KMS-11 (cell line): ENCODE data around the gene F3.
"Not testable (repeated sequence)": the region's sequence is repeated elsewhere in the genome, so short reads cannot be mapped to it uniquely, and the experiment has no call there.

ENCODE experiments used
- H2AFZ ChIP-seq: fragments of 200-600 bp; sonication (generic); 2 replicates; pipeline ENCODE4 v1.6.1; 2016; ENCODE audit warnings: antibody characterized with exemption, mixed run types, low read depth
- H3K27ac ChIP-seq: fragments of 200-600 bp; sonication (generic); 2 replicates; pipeline ENCODE4 v1.6.1; 2016; ENCODE audit warnings: mild to moderate bottlenecking, mixed run types
- H3K27me3 ChIP-seq: fragments of 200-600 bp; sonication (generic); 2 replicates; pipeline ENCODE4 v1.6.1; 2017; ENCODE audit warnings: mild to moderate bottlenecking, low read depth, mixed run types, moderate library complexity; ENCODE audit not compliant: insufficient read depth
- H3K36me3 ChIP-seq: fragments of 200-600 bp; sonication (generic); 2 replicates; pipeline ENCODE4 v1.6.1; 2017; ENCODE audit warnings: mild to moderate bottlenecking, mixed run types; ENCODE audit not compliant: insufficient read depth
- H3K4me1 ChIP-seq: fragments of 200-600 bp; sonication (generic); 2 replicates; pipeline ENCODE4 v1.6.1; 2016; ENCODE audit warnings: mild to moderate bottlenecking, low read depth, mixed run types; ENCODE audit not compliant: poor library complexity, severe bottlenecking
- H3K4me2 ChIP-seq: fragments of 200-600 bp; sonication (generic); 2 replicates; pipeline ENCODE4 v1.7.0; 2016; ENCODE audit warnings: mild to moderate bottlenecking, mixed run types
- H3K4me3 ChIP-seq: fragments of 200-600 bp; sonication (generic); IDR thresholded peaks from 2 replicates; pipeline ENCODE4 v1.6.1; 2017; ENCODE audit warnings: low read depth, low read length, mixed read lengths; ENCODE audit not compliant: insufficient read depth
- H3K79me2 ChIP-seq: fragments of 200-600 bp; sonication (generic); 2 replicates; pipeline ENCODE4 v1.6.1; 2016; ENCODE audit warnings: low read depth, mixed run types; ENCODE audit not compliant: insufficient read depth
- H3K9ac ChIP-seq: fragments of 200-600 bp; sonication (generic); 2 replicates; pipeline ENCODE4 v1.6.1; 2016; ENCODE audit warnings: mild to moderate bottlenecking, mixed run types
- H4K20me1 ChIP-seq: fragments of 200-600 bp; sonication (generic); 2 replicates; pipeline ENCODE4 v1.6.1; 2016; ENCODE audit warnings: mild to moderate bottlenecking, mixed run types; ENCODE audit not compliant: insufficient read depth
- TF ChIP-seq, protein P1 (sequence below): fragments of 200-600 bp; sonication (generic); conservative IDR thresholded peaks from 2 replicates; pipeline ENCODE4 v1.6.1; 2017; ENCODE audit warnings: low read depth, mild to moderate bottlenecking, antibody characterized with exemption, low read length, moderate library complexity, mixed read lengths

The F3 gene

GRCh38 chr1:94567975-94568607, 26.5 kb upstream of the F3 start:
- H4K20me1 ChIP-seq, H3K4me1 ChIP-seq, H3K27me3 ChIP-seq, H3K9ac ChIP-seq, H3K36me3 ChIP-seq, H3K27ac ChIP-seq, H3K4me3 ChIP-seq, H2AFZ ChIP-seq, H3K79me2 ChIP-seq, H3K4me2 ChIP-seq: not testable (repeated sequence)

DNA sequence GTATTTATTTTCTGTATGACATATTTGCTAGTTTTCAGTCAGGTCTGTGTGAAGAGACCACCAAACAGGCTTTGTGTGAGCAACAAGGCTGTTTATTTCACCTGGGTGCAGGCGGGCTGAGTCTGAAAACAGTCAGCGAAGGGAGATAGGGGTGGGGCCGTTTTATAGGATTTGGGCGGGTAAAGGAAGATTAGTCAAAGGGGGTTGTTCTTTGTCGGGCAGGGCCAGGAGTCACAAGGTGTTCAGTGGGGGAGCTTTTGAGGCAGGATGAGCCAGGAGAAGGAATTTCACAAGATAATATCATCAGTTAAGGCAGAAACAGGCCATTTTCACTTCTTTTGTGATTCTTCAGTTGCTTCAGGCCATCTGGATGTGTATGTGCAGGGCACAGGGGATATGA, 24.9 kb upstream of the F3 start:
- not testable (repeated sequence) for H3K36me3 ChIP-seq, H3K4me3 ChIP-seq, H3K4me1 ChIP-seq, H3K79me2 ChIP-seq, H3K27ac ChIP-seq, H3K27me3 ChIP-seq, H3K4me2 ChIP-seq, H4K20me1 ChIP-seq, H2AFZ ChIP-seq, H3K9ac ChIP-seq

DNA sequence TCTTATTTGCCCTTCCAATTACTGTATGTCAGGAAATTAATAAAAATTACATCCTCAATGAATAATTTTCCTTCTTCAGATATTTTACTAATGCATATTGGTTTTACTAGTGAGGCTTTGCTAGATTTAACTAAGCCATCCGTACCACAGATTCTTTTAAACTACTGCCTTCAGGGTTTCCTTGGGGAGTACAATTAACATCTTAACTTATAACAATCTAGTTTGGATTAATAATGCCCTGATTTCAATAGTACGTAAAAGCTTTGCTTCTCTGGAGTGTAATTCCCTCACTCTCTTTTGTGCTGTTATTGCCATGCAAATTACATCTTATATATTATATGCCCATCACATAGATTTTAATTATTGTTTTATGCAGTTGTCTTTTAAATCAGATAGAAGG, 24.3 kb upstream of the F3 start:
- H3K4me2 ChIP-seq = no peak overlapping the region
- H3K27ac ChIP-seq = no peak overlapping the region
- H3K36me3 ChIP-seq = no peaks in the 10 kb centered on the region
- H3K4me1 ChIP-seq = no peaks in the 10 kb centered on the region
- no peaks in the 10 kb centered on the region for H3K79me2 ChIP-seq
- no peaks in the 10 kb centered on the region for H3K27me3 ChIP-seq
- H4K20me1 ChIP-seq = no peaks in the 10 kb centered on the region
- TF ChIP-seq, protein P1, sequence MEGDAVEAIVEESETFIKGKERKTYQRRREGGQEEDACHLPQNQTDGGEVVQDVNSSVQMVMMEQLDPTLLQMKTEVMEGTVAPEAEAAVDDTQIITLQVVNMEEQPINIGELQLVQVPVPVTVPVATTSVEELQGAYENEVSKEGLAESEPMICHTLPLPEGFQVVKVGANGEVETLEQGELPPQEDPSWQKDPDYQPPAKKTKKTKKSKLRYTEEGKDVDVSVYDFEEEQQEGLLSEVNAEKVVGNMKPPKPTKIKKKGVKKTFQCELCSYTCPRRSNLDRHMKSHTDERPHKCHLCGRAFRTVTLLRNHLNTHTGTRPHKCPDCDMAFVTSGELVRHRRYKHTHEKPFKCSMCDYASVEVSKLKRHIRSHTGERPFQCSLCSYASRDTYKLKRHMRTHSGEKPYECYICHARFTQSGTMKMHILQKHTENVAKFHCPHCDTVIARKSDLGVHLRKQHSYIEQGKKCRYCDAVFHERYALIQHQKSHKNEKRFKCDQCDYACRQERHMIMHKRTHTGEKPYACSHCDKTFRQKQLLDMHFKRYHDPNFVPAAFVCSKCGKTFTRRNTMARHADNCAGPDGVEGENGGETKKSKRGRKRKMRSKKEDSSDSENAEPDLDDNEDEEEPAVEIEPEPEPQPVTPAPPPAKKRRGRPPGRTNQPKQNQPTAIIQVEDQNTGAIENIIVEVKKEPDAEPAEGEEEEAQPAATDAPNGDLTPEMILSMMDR = no peak
- H3K9ac ChIP-seq = no peak overlapping the region
- no peak overlapping the region for H3K4me3 ChIP-seq
- H2AFZ ChIP-seq = no peak overlapping the region

DNA sequence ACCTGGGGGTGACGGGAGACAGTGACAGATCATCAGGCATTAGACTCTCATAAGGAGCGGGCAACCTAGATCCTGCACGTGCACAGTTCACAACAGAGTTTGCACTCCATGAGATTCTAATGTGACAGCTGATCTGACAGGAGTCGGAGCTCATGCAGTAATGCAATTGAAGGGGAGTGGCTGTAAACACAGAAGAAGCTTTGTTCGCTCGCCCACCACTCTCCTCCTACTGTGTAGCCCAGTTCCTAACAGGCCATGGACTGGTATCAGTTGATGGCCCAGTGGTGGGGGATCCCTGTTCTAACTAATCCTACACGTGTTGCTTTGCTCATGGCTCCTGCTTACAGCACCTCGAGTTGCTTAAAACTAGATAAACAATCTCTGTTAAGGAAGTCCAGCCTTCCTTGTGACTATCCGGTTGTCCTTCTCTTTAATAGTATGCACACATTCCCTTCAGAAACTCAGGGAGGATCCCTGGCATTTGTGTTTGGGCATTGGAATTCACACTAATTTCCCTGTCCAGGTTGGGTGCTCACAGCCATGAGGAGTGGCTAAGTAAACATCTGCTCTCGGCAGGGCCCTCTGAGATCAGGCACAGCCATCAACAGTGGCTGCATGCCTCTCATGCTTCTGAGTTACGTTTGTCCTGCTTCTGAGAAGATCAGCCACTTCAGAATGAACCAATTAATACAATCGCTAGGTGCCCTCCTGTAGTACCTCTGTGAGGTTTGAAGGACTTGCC, 21.1 kb upstream of the F3 start:
- TF ChIP-seq, protein P1 = no peak
- H2AFZ ChIP-seq = no peak overlapping the region
- no peak overlapping the region for H3K4me2 ChIP-seq

GRCh38 chr1:94560333-94560732, 18.8 kb upstream of the F3 start:
- Histone ChIP-seq H2AFZ (no peak overlapping the region), H3K4me2 (no peak overlapping the region), H4K20me1 (no peaks in the 10 kb centered on the region), H3K4me1 (no peaks in the 10 kb centered on the region), H3K79me2 (no peaks in the 10 kb centered on the region), H3K27ac (no peak overlapping the region), H3K9ac (no peak overlapping the region), H3K4me3 (no peak overlapping the region), H3K36me3 (no peaks in the 10 kb centered on the region), H3K27me3 (no peaks in the 10 kb centered on the region)
- TF ChIP-seq, protein P1 = no peak

More for the DNA sequence above, 21.1 kb upstream of the F3 start:
- no peaks in the 10 kb centered on the region for H3K36me3 ChIP-seq
- H3K4me3 ChIP-seq = no peak overlapping the region
- no peaks in the 10 kb centered on the region for H3K79me2 ChIP-seq
- H4K20me1 ChIP-seq = no peaks in the 10 kb centered on the region
- no peaks in the 10 kb centered on the region for H3K27me3 ChIP-seq
- H3K9ac ChIP-seq = no peak overlapping the region
- no peak overlapping the region for H3K27ac ChIP-seq
- no peaks in the 10 kb centered on the region for H3K4me1 ChIP-seq
